ENCODE results near the gene F5. TPM values are rescaled to one million over a fixed set of nuclear protein-coding genes. Genes with fewer than 3 reads are reported as not detected.
A peak's percentile ranks its signal among the peaks of the same experiment; 100 is the strongest.

The F5 gene
- total and polyA plus RNA-seq, 2 of the 13 experiments (the other 11 are each of a cell fraction or from before 2014, with no cell fraction given), result 38.3 to 64.0 TPM

DNA sequence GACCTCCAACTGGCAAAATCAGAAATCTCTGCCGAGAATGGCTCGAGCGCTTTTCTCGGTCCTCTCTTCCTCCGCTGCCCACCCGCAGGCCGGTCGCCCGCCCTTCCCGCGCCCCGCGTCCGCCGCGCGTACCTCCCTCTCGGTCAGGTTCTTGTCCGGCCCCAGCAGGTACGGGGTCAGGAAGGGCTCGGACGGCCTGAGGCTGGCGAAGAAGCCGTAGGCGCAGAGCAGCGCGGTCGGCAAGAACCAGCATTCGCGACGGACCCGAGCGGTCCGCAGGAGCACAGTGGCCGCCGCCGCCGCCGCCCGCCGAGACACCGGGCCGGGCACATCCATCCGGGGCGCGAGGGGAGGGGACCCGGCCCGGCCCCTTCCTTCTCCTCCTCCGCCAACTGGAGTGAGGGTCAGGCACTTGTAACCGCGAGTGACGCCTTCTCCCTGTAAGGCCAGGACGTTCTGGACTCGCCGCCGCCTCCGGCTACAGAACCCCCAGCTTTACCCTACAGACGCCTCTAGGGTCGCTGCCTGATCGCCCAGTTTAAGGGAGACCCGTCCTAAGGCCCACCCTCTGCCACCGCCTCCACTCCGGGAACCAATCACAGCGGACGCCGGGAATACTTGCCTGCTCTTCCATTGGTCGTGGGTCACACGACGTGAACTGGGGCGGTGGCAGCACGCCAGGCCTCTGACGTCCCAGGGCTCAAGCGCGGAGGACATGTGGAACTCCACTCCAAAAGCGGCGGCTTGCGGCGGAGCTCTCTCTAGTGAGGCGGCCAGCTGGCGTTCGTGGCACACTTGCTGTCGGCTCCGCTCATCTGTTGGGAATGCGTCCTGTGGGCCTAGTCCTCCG lies 100.6 kb downstream of the F5 start, which contains the start of gene SLC19A2 (continued):
- TF ChIP-seq, protein P1, sequence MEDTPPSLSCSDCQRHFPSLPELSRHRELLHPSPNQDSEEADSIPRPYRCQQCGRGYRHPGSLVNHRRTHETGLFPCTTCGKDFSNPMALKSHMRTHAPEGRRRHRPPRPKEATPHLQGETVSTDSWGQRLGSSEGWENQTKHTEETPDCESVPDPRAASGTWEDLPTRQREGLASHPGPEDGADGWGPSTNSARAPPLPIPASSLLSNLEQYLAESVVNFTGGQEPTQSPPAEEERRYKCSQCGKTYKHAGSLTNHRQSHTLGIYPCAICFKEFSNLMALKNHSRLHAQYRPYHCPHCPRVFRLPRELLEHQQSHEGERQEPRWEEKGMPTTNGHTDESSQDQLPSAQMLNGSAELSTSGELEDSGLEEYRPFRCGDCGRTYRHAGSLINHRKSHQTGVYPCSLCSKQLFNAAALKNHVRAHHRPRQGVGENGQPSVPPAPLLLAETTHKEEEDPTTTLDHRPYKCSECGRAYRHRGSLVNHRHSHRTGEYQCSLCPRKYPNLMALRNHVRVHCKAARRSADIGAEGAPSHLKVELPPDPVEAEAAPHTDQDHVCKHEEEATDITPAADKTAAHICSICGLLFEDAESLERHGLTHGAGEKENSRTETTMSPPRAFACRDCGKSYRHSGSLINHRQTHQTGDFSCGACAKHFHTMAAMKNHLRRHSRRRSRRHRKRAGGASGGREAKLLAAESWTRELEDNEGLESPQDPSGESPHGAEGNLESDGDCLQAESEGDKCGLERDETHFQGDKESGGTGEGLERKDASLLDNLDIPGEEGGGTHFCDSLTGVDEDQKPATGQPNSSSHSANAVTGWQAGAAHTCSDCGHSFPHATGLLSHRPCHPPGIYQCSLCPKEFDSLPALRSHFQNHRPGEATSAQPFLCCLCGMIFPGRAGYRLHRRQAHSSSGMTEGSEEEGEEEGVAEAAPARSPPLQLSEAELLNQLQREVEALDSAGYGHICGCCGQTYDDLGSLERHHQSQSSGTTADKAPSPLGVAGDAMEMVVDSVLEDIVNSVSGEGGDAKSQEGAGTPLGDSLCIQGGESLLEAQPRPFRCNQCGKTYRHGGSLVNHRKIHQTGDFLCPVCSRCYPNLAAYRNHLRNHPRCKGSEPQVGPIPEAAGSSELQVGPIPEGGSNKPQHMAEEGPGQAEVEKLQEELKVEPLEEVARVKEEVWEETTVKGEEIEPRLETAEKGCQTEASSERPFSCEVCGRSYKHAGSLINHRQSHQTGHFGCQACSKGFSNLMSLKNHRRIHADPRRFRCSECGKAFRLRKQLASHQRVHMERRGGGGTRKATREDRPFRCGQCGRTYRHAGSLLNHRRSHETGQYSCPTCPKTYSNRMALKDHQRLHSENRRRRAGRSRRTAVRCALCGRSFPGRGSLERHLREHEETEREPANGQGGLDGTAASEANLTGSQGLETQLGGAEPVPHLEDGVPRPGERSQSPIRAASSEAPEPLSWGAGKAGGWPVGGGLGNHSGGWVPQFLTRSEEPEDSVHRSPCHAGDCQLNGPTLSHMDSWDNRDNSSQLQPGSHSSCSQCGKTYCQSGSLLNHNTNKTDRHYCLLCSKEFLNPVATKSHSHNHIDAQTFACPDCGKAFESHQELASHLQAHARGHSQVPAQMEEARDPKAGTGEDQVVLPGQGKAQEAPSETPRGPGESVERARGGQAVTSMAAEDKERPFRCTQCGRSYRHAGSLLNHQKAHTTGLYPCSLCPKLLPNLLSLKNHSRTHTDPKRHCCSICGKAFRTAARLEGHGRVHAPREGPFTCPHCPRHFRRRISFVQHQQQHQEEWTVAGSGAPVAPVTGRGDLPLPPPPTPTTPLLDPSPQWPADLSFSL (CRISPR knock-in tag; IDR thresholded peaks at IDR 0.05), result no peak
- peak; percentile 60; the same call in 1 of the 2 replicates for TF ChIP-seq ZNF766 (CRISPR knock-in tag; IDR thresholded peaks at IDR 0.05; ENCODE audit: borderline replicate concordance)
- TF ChIP-seq CBX5 (CRISPR knock-in tag; IDR thresholded peaks at IDR 0.05; ENCODE audit: borderline replicate concordance), result peak; percentile 35; the same call in 1 of the 2 replicates
- TF ChIP-seq ZNF607 (CRISPR knock-in tag; IDR thresholded peaks at IDR 0.05; ENCODE audit: borderline replicate concordance), result peak; percentile 91
- TF ChIP-seq GABPA (IDR thresholded peaks at IDR 0.05; ENCODE audit: low read depth, low read length), result no peak
- TF ChIP-seq GABPA (CRISPR knock-in tag; IDR thresholded peaks at IDR 0.05; ENCODE audit: low read depth), result peak; percentile 29; the same call in 1 of the 2 replicates
- TF ChIP-seq, protein P2, sequence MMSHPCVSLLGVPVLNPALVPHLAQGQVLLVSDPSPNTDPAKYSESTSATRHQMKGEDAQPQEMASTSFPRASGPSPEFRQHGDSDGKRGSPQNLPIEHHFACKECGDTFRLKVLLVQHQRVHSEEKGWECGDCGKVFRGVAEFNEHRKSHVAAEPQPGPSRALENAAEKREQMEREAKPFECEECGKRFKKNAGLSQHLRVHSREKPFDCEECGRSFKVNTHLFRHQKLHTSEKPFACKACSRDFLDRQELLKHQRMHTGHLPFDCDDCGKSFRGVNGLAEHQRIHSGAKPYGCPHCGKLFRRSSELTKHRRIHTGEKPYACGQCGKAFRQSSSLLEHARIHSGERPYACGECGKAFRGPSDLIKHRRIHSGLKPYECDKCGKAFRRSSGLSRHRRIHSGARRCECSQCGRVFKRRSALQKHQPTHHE (CRISPR knock-in tag; IDR thresholded peaks at IDR 0.05; ENCODE audit: borderline replicate concordance), result peak; percentile 44; the same call in 1 of the 2 replicates
- TF ChIP-seq, protein P3, sequence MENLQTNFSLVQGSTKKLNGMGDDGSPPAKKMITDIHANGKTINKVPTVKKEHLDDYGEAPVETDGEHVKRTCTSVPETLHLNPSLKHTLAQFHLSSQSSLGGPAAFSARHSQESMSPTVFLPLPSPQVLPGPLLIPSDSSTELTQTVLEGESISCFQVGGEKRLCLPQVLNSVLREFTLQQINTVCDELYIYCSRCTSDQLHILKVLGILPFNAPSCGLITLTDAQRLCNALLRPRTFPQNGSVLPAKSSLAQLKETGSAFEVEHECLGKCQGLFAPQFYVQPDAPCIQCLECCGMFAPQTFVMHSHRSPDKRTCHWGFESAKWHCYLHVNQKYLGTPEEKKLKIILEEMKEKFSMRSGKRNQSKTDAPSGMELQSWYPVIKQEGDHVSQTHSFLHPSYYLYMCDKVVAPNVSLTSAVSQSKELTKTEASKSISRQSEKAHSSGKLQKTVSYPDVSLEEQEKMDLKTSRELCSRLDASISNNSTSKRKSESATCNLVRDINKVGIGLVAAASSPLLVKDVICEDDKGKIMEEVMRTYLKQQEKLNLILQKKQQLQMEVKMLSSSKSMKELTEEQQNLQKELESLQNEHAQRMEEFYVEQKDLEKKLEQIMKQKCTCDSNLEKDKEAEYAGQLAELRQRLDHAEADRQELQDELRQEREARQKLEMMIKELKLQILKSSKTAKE (CRISPR knock-in tag; IDR thresholded peaks at IDR 0.05; ENCODE audit: borderline replicate concordance), result 0 out of 2 replicates have a peak, but pooled peaks have one; percentile 4
- TF ChIP-seq ZNF260 (CRISPR knock-in tag; IDR thresholded peaks at IDR 0.05; ENCODE audit: borderline replicate concordance, low read depth), result no peak
- TF ChIP-seq, protein P4, sequence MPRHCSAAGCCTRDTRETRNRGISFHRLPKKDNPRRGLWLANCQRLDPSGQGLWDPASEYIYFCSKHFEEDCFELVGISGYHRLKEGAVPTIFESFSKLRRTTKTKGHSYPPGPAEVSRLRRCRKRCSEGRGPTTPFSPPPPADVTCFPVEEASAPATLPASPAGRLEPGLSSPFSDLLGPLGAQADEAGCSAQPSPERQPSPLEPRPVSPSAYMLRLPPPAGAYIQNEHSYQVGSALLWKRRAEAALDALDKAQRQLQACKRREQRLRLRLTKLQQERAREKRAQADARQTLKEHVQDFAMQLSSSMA (CRISPR knock-in tag; IDR thresholded peaks at IDR 0.05), result peak; percentile 32; the same call in 1 of the 2 replicates
- no peak for TF ChIP-seq HDAC6 (IDR thresholded peaks at IDR 0.05; ENCODE audit: low read depth, low read length)
- peak; percentile 77; the same call in 1 of the 2 replicates for TF ChIP-seq KAT7 (CRISPR knock-in tag; IDR thresholded peaks at IDR 0.05; ENCODE audit: borderline replicate concordance)
- TF ChIP-seq, protein P5, sequence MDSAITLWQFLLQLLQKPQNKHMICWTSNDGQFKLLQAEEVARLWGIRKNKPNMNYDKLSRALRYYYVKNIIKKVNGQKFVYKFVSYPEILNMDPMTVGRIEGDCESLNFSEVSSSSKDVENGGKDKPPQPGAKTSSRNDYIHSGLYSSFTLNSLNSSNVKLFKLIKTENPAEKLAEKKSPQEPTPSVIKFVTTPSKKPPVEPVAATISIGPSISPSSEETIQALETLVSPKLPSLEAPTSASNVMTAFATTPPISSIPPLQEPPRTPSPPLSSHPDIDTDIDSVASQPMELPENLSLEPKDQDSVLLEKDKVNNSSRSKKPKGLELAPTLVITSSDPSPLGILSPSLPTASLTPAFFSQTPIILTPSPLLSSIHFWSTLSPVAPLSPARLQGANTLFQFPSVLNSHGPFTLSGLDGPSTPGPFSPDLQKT (CRISPR knock-in tag; IDR thresholded peaks at IDR 0.05; ENCODE audit: borderline replicate concordance), result no peak
- TF ChIP-seq SP140L (CRISPR knock-in tag; IDR thresholded peaks at IDR 0.05; ENCODE audit: borderline replicate concordance), result no peak
- peak; percentile 42; the same call in 1 of the 2 replicates for TF ChIP-seq ZNF451 (CRISPR knock-in tag; IDR thresholded peaks at IDR 0.05)

All from HepG2 (cell line).